Ovary (tissue), 9 donors: ENCODE results near the gene SLC35E3. TPM values are rescaled to one million over a fixed set of nuclear protein-coding genes. Genes with fewer than 3 reads are reported as not detected.
"Not testable (repeated sequence)": the region's sequence is repeated elsewhere in the genome, so short reads cannot be mapped to it uniquely, and the experiment has no call there.

Experiments
- DNase-seq, 5 donors: peaks; one replicate each; pipeline ENCODE4 v3.0.0-alpha.2; 2019 to 2020
- H3K27ac ChIP-seq, 2 donors: fragments of 200-600 bp; one replicate each; pipeline versions ENCODE4 v1.5.1 to v1.8.0; 2019 to 2022
- H3K27me3 ChIP-seq: fragments of 200-600 bp; one replicate; pipeline ENCODE4 v1.8.0; 2022
- H3K36me3 ChIP-seq: fragments of 200-600 bp; sonication (generic); one replicate; pipeline ENCODE4 v1.5.1; 2019
- H3K4me1 ChIP-seq: one replicate; pipeline ENCODE4 v1.8.1; 2013; ENCODE audit warnings: mild to moderate bottlenecking, moderate library complexity; ENCODE audit not compliant: insufficient read depth
- H3K4me3 ChIP-seq: fragments of 200-600 bp; sonication (generic); one replicate; pipeline ENCODE4 v1.5.1; 2017
- H3K9me3 ChIP-seq, 2 donors: fragments of 200-600 bp in 1 of 2; sonication (generic) in 1 of 2; one replicate each; pipeline versions ENCODE4 v1.5.1 to v1.8.1; 2013 to 2019; ENCODE audit warnings: mild to moderate bottlenecking in 1 of 2, moderate library complexity in 1 of 2
- CTCF ChIP-seq, 3 donors: fragments of 450-650 bp in 2 of 3; fragments of 200-600 bp in 1 of 3; IDR thresholded peaks; one replicate each; pipeline versions ENCODE4 v1.5.1 to v1.8.0; 2016 to 2022; ENCODE audit warnings: antibody characterized with exemption in 3 of 3, mild to moderate bottlenecking in 1 of 3
- EP300 ChIP-seq: sonication (generic); formaldehyde crosslinking; IDR thresholded peaks from one replicate; pipeline ENCODE4 v1.6.1; 2017; ENCODE audit warnings: antibody characterized with exemption
- POLR2A ChIP-seq: fragments of 450-650 bp; IDR thresholded peaks from one replicate; pipeline ENCODE4 v1.6.1; 2017; ENCODE audit warnings: antibody characterized with exemption, mild to moderate bottlenecking, moderate library complexity
- WGBS, 3 donors: extraction: QIAGEN DNeasy Blood & Tissue Kit in 1 of 3; methylation state at CpG; one replicate each; pipeline versions ENCODE4 v1.1.5 to v1.1.7; 2013 to 2017; 5-methylcytosine and 5-hydroxymethylcytosine counted together
- intact Hi-C, 4 donors: fragments of 100-400 bp; cut with DNase I; formaldehyde crosslinking; loops; one replicate each; pipeline versions ENCODE4 v1.11.0 to v1.15.1; 2022 to 2023
- polyA plus RNA-seq, 2 donors: library from polyadenylated mRNA; stranded (reverse); fragments of 200-250 nt in 1 of 2; fragments of 350-450 nt in 1 of 2; fragmentation: Illumina TruSeq in 1 of 2; extraction: RNeasy Lipid Tissue Mini Kit (QIAGEN cat#74804) in 1 of 2; gene quantifications; one replicate each; pipeline ENCODE4 v1.2.3, GENCODE V29; 2013 to 2014
- total RNA-seq, 7 donors: library from RNA; depleted of rRNA in 2 of 7; stranded (reverse); fragments of >200 nt in 2 of 7; fragmentation: NEBNext Ultra II Directional in 3 of 7; extraction: Animal tissue kit (Norgen Biotek cat#: 25700) in 3 of 7; gene quantifications; one replicate each; pipeline versions ENCODE4 v1.1.0 to v1.2.4, GENCODE V29; 2016 to 2023
- donor health status: DM: no; HTN: no; CAD: no; lungs with moderate emphysema.
- donor health status: DM: no; HTN: no; CAD: no.
- donor health status: Bipolar disorder and iron deficiency.
- donor health status: DM: yes; HTN: yes; CAD: no.
- donor health status: DM: no; HTN: no; CAD: no.
- donor health status: DM: yes; HTN: yes; CAD: no.

SLC35E3 gene
- total and polyA plus RNA-seq, 9 donors: 1.1 to 12.3 (median 8.1) TPM

- TF ChIP-seq EP300 (no peak), CTCF (IDR thresholded peaks at IDR 0.05) (peak; percentile 86 to 95 (median 90)), POLR2A (peak; percentile 87)
- Histone ChIP-seq H3K27ac (peak within 1 kb of the TSS; percentile 83), H3K4me3 (peak within 1 kb of the TSS; percentile 87), H3K36me3 (no peaks in the 10 kb centered on the region), H3K4me1 (peaks cover 3% of the 10 kb centered on the region), H3K27me3 (no peaks in the 10 kb centered on the region), H3K9me3 (no peaks in the 10 kb centered on the region)
- DNase-seq: peak; percentile 92 to 96 (median 94)
- WGBS, 3 donors: 0 to 1% (median 0%) methylated on average over 67 to 72 of the region's 72 CpGs
- intact Hi-C loops: loop anchor here in 1 of 4 donors (10.0 kb wide), 1 partner anchor 63 kb away; the partner anchor contains the start of gene SLC35E3
Observed at GRCh38 chr12:68807576-68808387, 61.8 kb downstream of the SLC35E3 start, which contains the start of gene MDM2. TSS of gene MDM2 (plus strand) at chr12:68808177. CDS start at chr12:68808478, 301 bp downstream.

- peak overlapping the region; percentile 83 for H3K27ac ChIP-seq
- H3K4me1 ChIP-seq: peaks cover 3% of the 10 kb centered on the region
- H3K27me3 ChIP-seq: no peaks in the 10 kb centered on the region
- H3K36me3 ChIP-seq: no peaks in the 10 kb centered on the region
- TF ChIP-seq EP300: no peak
- TF ChIP-seq CTCF (IDR thresholded peaks at IDR 0.05): peak in 1 of 3 donors; percentile 42
- TF ChIP-seq POLR2A: peak; percentile 18
- intact Hi-C loops: loop anchor here in 1 of 4 donors (10.0 kb wide), 1 partner anchor 64 kb away; the partner anchor contains the start of gene SLC35E3
- peak overlapping the region; percentile 87 for H3K4me3 ChIP-seq
- peak; percentile 74 to 81 (median 79) for DNase-seq
- WGBS, 3 donors: 0 to 1% (median 0%) methylated on average over 30 to 61 of the region's 61 CpGs
- no peaks in the 10 kb centered on the region for H3K9me3 ChIP-seq
Observed at GRCh38 chr12:68808388-68809189, 62.6 kb downstream of the SLC35E3 start.

GRCh38 chr12:68809190-68810026, 63.4 kb downstream of the SLC35E3 start:
- peak overlapping the region in 1 of 2 donors; percentile 83 for H3K27ac ChIP-seq
- DNase-seq: no peak
- no peaks in the 10 kb centered on the region for H3K27me3 ChIP-seq
- intact Hi-C loops: loop anchor here in 1 of 4 donors (10.0 kb wide), 1 partner anchor 65 kb away; the partner anchor contains the start of gene SLC35E3
- 75 to 76% (median 76%) methylated on average over 12 of the region's 12 CpGs for WGBS, 3 donors
- no peaks in the 10 kb centered on the region for H3K36me3 ChIP-seq
- peaks cover 3% of the 10 kb centered on the region for H3K4me1 ChIP-seq
- TF ChIP-seq POLR2A: no peak
- no peak for TF ChIP-seq EP300
- TF ChIP-seq CTCF (IDR thresholded peaks at IDR 0.05): no peak
- no peaks in the 10 kb centered on the region for H3K9me3 ChIP-seq
- H3K4me3 ChIP-seq: peak overlapping the region; percentile 87

- 93 to 97% (median 97%) methylated on average over 13 of the region's 13 CpGs for WGBS, 3 donors
- H3K9me3 ChIP-seq, H3K4me1 ChIP-seq, H3K27me3 ChIP-seq, DNase-seq, H3K4me3 ChIP-seq, H3K27ac ChIP-seq, intact Hi-C loops, H3K36me3 ChIP-seq: not testable (repeated sequence)
Observed at GRCh38 chr12:68810027-68810389, 64.0 kb downstream of the SLC35E3 start.

- not testable (repeated sequence) for DNase-seq
Observed at GRCh38 chr12:68811573-68811972, 65.6 kb downstream of the SLC35E3 start.

More at GRCh38 chr12:68811573-68811972, 65.6 kb downstream of the SLC35E3 start:
- H3K9me3 ChIP-seq, H3K36me3 ChIP-seq, H3K4me3 ChIP-seq, H3K27ac ChIP-seq, H3K4me1 ChIP-seq, H3K27me3 ChIP-seq, intact Hi-C loops: not testable (repeated sequence)
- 78 to 88% (median 85%) methylated on average over 6 of the region's 6 CpGs for WGBS, 3 donors
